Umbilical cord (tissue), 2 donors: ENCODE data around the gene SEPTIN2. TPM values are rescaled to one million over a fixed set of nuclear protein-coding genes. Genes with fewer than 3 reads are reported as not detected.
"Not testable (repeated sequence)": the region's sequence is repeated elsewhere in the genome, so short reads cannot be mapped to it uniquely, and the experiment has no call there.

Experiments
- DNase-seq: peaks from one replicate; pipeline ENCODE4 v3.0.0-alpha.2; 2015; ENCODE audit warnings: low spot score
- total RNA-seq: library from RNA; depleted of rRNA; stranded (reverse); fragments of >200 nt; gene quantifications from one replicate; pipeline ENCODE4 v1.2.3, GENCODE V29; 2014; ENCODE audit warnings: low replicate concordance; ENCODE audit not compliant: insufficient read depth

SEPTIN2 gene
- total RNA-seq, 1 donor from 2014 or later, result 370 TPM

GRCh38 chr2:241350530-241350877 is 34.8 kb downstream of the SEPTIN2 start:
- no peak for DNase-seq

GRCh38 chr2:241350878-241351639 is 35.3 kb downstream of the SEPTIN2 start:
- no peak for DNase-seq

GRCh38 chr2:241351640-241352031 is 35.9 kb downstream of the SEPTIN2 start:
- no peak for DNase-seq

- DNase-seq, result no peak
Observed at GRCh38 chr2:241352227-241352626, 36.5 kb downstream of the SEPTIN2 start.

- peak; percentile 58 for DNase-seq
Observed at GRCh38 chr2:241354668-241355658, 39.2 kb downstream of the SEPTIN2 start.

GRCh38 chr2:241355983-241356870 is 40.5 kb downstream of the SEPTIN2 start, which contains the start of gene FARP2:
Gene FARP2, plus strand, starts transcription at chr2:241356285. Its CDS starts 16,823 bp downstream, at chr2:241373108.
- peak; percentile 99 for DNase-seq

GRCh38 chr2:241356871-241357260 is 41.1 kb downstream of the SEPTIN2 start:
- DNase-seq, result no peak

GRCh38 chr2:241357531-241357930 is 41.8 kb downstream of the SEPTIN2 start:
- DNase-seq, result no peak

- peak; percentile 22 for DNase-seq
Observed at GRCh38 chr2:241358470-241358869, 42.7 kb downstream of the SEPTIN2 start.

- no peak for DNase-seq
Observed at GRCh38 chr2:241359481-241360045, 43.8 kb downstream of the SEPTIN2 start.

GRCh38 chr2:241363426-241363825 is 47.7 kb downstream of the SEPTIN2 start:
- DNase-seq, result no peak

GRCh38 chr2:241364781-241365180 is 49.1 kb downstream of the SEPTIN2 start:
- no peak for DNase-seq

GRCh38 chr2:241366678-241367077 is 51.0 kb downstream of the SEPTIN2 start:
- no peak for DNase-seq

GRCh38 chr2:241368643-241369042 is 52.9 kb downstream of the SEPTIN2 start:
- no peak for DNase-seq

- no peak for DNase-seq
Observed at GRCh38 chr2:241372361-241372992, 56.8 kb downstream of the SEPTIN2 start.

GRCh38 chr2:241373446-241373845 is 57.7 kb downstream of the SEPTIN2 start:
- DNase-seq, result no peak

- not testable (repeated sequence) for DNase-seq
Observed at GRCh38 chr2:241373906-241374305, 58.2 kb downstream of the SEPTIN2 start.

GRCh38 chr2:241375300-241375699 is 59.6 kb downstream of the SEPTIN2 start:
- DNase-seq, result no peak

GRCh38 chr2:241376808-241377207 is 61.1 kb downstream of the SEPTIN2 start:
- DNase-seq, result no peak

- no peak for DNase-seq
Observed at GRCh38 chr2:241378816-241379215, 63.1 kb downstream of the SEPTIN2 start.
